K562 (cell line): ENCODE measurements around the gene ACKR3. TPM values are rescaled to one million over a fixed set of nuclear protein-coding genes. Genes with fewer than 3 reads are reported as not detected.

Experiments
- ATAC-seq: fragments of 200-7000 bp; cut with Tn5 transposase; 3 replicates; pipeline ENCODE4 v1.9.1; 2020; ENCODE audit warnings: moderate library complexity
- BruUV-seq: library from RNA; stranded (reverse); fragments of 400-500 nt; replicated peaks from 2 replicates; lab custom pipeline; 2021; lab: Mats Ljungman, UMichigan
- CTCF ChIA-PET: fragments of 300-600 bp; formaldehyde crosslinking; extraction: SDS; loops from one replicate; lab custom pipeline; 2021; ENCODE audit warnings: low intra/inter-chr PET ratio; lab: Yijun Ruan, JAX
- POLR2A ChIA-PET: fragments of 300-600, 350-650 bp; sonication (Branson Sonifier 250); formaldehyde crosslinking; extraction: SDS; loops from one replicate; lab custom pipeline; 2021; ENCODE audit warnings: antibody characterized with exemption, inconsistent platforms; lab: Yijun Ruan, JAX
- DNase-seq, 4 experiments: peaks; one replicate each; pipeline versions ENCODE4 v3.0.0 to v3.0.0-alpha.2; 2011 to 2018; ENCODE audit warnings: low spot score in 3 of 4, mixed read lengths in 3 of 4; ENCODE audit errors: extremely low read depth in 1 of 4
- FAIRE-seq: peaks from 2 replicates; lab custom pipeline; 2011; peaks lifted over from hg19 to GRCh38; lab: Jason Lieb, UNC
- H2AFZ ChIP-seq: 2 replicates; pipeline ENCODE4 v1.6.0; 2011; ENCODE audit warnings: low read depth, low read length, control low read depth, inconsistent platforms
- H3K27ac ChIP-seq: fragments of 200-600 bp; 3 replicates; pipeline ENCODE4 v1.8.0; 2011; ENCODE audit warnings: low read depth, mild to moderate bottlenecking, control low read depth, inconsistent platforms, low read length, moderate library complexity, mixed read lengths; ENCODE audit errors: extremely low read depth
- H3K27me3 ChIP-seq, 2 experiments: fragments of 300-600 bp in 1 of 2; 2 replicates in 1 of 2; 3 replicates in 1 of 2; pipeline versions ENCODE4 v1.6.0 to v1.8.0; 2011; ENCODE audit warnings: inconsistent platforms in 2 of 2, low read length in 2 of 2, mild to moderate bottlenecking in 1 of 2, mixed read lengths in 1 of 2, moderate library complexity in 1 of 2; ENCODE audit not compliant: control insufficient read depth in 2 of 2, insufficient read depth in 2 of 2
- H3K36me3 ChIP-seq: fragments of 300-600 bp; 3 replicates; pipeline ENCODE4 v1.8.0; 2011; ENCODE audit warnings: mild to moderate bottlenecking, low read length, inconsistent platforms; ENCODE audit not compliant: control insufficient read depth, insufficient read depth
- H3K4me1 ChIP-seq, 2 experiments: fragments of 200-600 bp in 1 of 2; replicated peaks in 1 of 2; 2 replicates in 1 of 2; 3 replicates in 1 of 2; pipeline versions ENCODE4 v1.5.1 to v1.8.0; 2011; ENCODE audit warnings: inconsistent platforms in 2 of 2, low read length in 2 of 2, mild to moderate bottlenecking in 1 of 2, mixed read lengths in 1 of 2, moderate library complexity in 1 of 2; ENCODE audit not compliant: control insufficient read depth in 2 of 2, insufficient read depth in 2 of 2
- H3K4me2 ChIP-seq: 2 replicates; pipeline ENCODE4 v1.6.1; 2011; ENCODE audit warnings: low read length, control low read depth, inconsistent platforms, mixed read lengths; ENCODE audit not compliant: insufficient read depth
- H3K4me3 ChIP-seq: fragments of 200-600 bp; sonication (generic), shearing (Covaris generic); 2 replicates; pipeline ENCODE4 v1.5.1; 2016; ENCODE audit warnings: control low read depth, inconsistent platforms
- H3K79me2 ChIP-seq: fragments of 200-600 bp; 3 replicates; pipeline ENCODE4 v1.8.0; 2011; ENCODE audit warnings: low read length, inconsistent platforms; ENCODE audit not compliant: control insufficient read depth, insufficient read depth
- H3K9ac ChIP-seq, 2 experiments: 2 replicates each; pipeline versions ENCODE4 v1.6.0 to v1.6.1; 2011; ENCODE audit warnings: low read depth in 2 of 2, low read length in 2 of 2, control low read depth in 1 of 2, inconsistent platforms in 1 of 2, mild to moderate bottlenecking in 1 of 2, mixed read lengths in 1 of 2; ENCODE audit not compliant: insufficient read depth in 1 of 2
- H3K9me1 ChIP-seq: one replicate; pipeline ENCODE4 v1.6.0; 2011; ENCODE audit warnings: inconsistent platforms, mild to moderate bottlenecking, low read length, moderate library complexity; ENCODE audit not compliant: control insufficient read depth, insufficient read depth
- H3K9me3 ChIP-seq: replicated peaks from 2 replicates; pipeline ENCODE4 v1.5.1; 2011; ENCODE audit warnings: low read depth, low read length, inconsistent platforms; ENCODE audit not compliant: control insufficient read depth, insufficient read depth
- H4K20me1 ChIP-seq: replicated peaks from 2 replicates; pipeline ENCODE4 v1.6.1; 2011; ENCODE audit warnings: low read length, inconsistent platforms, mixed read lengths; ENCODE audit not compliant: control insufficient read depth, insufficient read depth
- ILK ChIP-seq: fragments of 450-650 bp; IDR thresholded peaks from 2 replicates; pipeline ENCODE4 v1.6.1; 2016; ENCODE audit warnings: missing genetic modification characterization, low read depth, mild to moderate bottlenecking, missing compliant biosample characterization, moderate library complexity, borderline replicate concordance
- JUN ChIP-seq, 2 experiments: sonication (generic) in 1 of 2; formaldehyde crosslinking in 1 of 2; IDR thresholded peaks; 2 replicates each; pipeline versions ENCODE4 v1.6.1 to v1.8.0; 2012 to 2022; ENCODE audit warnings: borderline replicate concordance in 2 of 2, mild to moderate bottlenecking in 2 of 2, improper control_type of control experiment in 1 of 2, low read depth in 1 of 2, low read length in 1 of 2, missing genetic modification reagents in 1 of 2
- LARP7 ChIP-seq: fragments of 450-650 bp; IDR thresholded peaks from 2 replicates; pipeline ENCODE4 v1.6.1; 2016
- MLLT1 ChIP-seq, 2 experiments: fragments of 450-650 bp; IDR thresholded peaks; 2 replicates each; pipeline ENCODE4 v1.6.1; 2016
- PRDM10 ChIP-seq: fragments of 450-650 bp; IDR thresholded peaks from 2 replicates; pipeline ENCODE4 v1.6.1; 2018; ENCODE audit not compliant: partially characterized antibody
- PURB ChIP-seq: sonication (generic); formaldehyde crosslinking; IDR thresholded peaks from 2 replicates; pipeline ENCODE4 v1.9.0; 2021; ENCODE audit warnings: low read depth, mild to moderate bottlenecking, missing genetic modification reagents
- TRIM24 ChIP-seq, 2 experiments: fragments of 450-650 bp; IDR thresholded peaks; 2 replicates each; pipeline ENCODE4 v1.6.1; 2016
- ZFP30 ChIP-seq: fragments of 250-450 bp; sonication (Bioruptor Pico); IDR thresholded peaks from 2 replicates; pipeline ENCODE4 v1.8.0; 2022; ENCODE audit warnings: moderate library complexity, mild to moderate bottlenecking, inconsistent platforms, borderline replicate concordance
- ZNF140 ChIP-seq: fragments of 250-450 bp; sonication (Bioruptor Pico); IDR thresholded peaks from 2 replicates; pipeline ENCODE4 v1.8.0; 2021; ENCODE audit warnings: moderate library complexity, mild to moderate bottlenecking, inconsistent platforms
- ZNF639 ChIP-seq, 2 experiments: fragments of 200-800 bp in 1 of 2; sonication (Bioruptor generic) in 1 of 2; sonication (generic) in 1 of 2; formaldehyde crosslinking in 1 of 2; IDR thresholded peaks in 1 of 2; conservative IDR thresholded peaks in 1 of 2; 2 replicates each; pipeline versions ENCODE4 v1.5.0 to v1.6.1; 2016 to 2020; ENCODE audit warnings: missing compliant biosample characterization in 1 of 2, missing genetic modification characterization in 1 of 2, missing genetic modification reagents in 1 of 2
- WGBS: fragments of 100-300 bp; shearing (Covaris generic); methylation state at CpG from one replicate; pipeline ENCODE4 v1.1.6; 2016; ENCODE audit warnings: low coverage, mixed read lengths; ENCODE audit not compliant: insufficient coverage; ENCODE audit errors: missing lambda C conversion rate; 5-methylcytosine and 5-hydroxymethylcytosine counted together
- in situ Hi-C: fragments of 300-500 bp; cut with MboI; formaldehyde crosslinking; loops from 4 replicates; pipeline ENCODE4 v1.15.0; 2018; ENCODE audit warnings: inconsistent platforms, mixed read lengths
- intact Hi-C: fragments of 100-400 bp; cut with micrococcal nuclease; formaldehyde crosslinking; loops from 2 replicates; pipeline ENCODE4 v1.14.2; 2022
- polyA plus RNA-seq, 8 experiments: library from polyadenylated mRNA; depleted of rRNA in 4 of 8; stranded (reverse) in 5 of 8; unstranded in 3 of 8; fragments of >200 nt; fragmentation: Nextera tagmentation in 2 of 8; fragmentation: Illumina TruSeq in 1 of 8; extraction: Ambion mirVana in 2 of 8; extraction: Trizol in 1 of 8; gene quantifications; 2 replicates each; pipeline versions ENCODE4 v1.2.1 to v1.2.3, GENCODE V29; 2011 to 2014; ENCODE audit warnings: inconsistent platforms in 1 of 8, missing spikeins in 1 of 8
- total RNA-seq, 7 experiments: library from RNA; depleted of rRNA in 6 of 7; stranded (reverse); fragments of >200 nt in 6 of 7; fragmentation: Illumina TruSeq in 2 of 7; extraction: Trizol in 2 of 7; gene quantifications; 2 replicates each; pipeline versions ENCODE4 v1.2.1 to v1.2.3, GENCODE V29; 2011 to 2021; ENCODE audit warnings: low replicate concordance in 1 of 7

The ACKR3 gene
- total and polyA plus RNA-seq, 9 of the 15 experiments (the other 6 are each of a cell fraction or from before 2014, with no cell fraction given), result 0.07 TPM; not detected in 8

GRCh38 chr2:236565879-236566402, 3.7 kb upstream of the ACKR3 start:
- in situ Hi-C loops, result no loop called here
- no peak for TF ChIP-seq ZNF140 (CRISPR knock-in tag)
- TF ChIP-seq PURB (CRISPR knock-in tag), result no peak
- no peak for TF ChIP-seq JUN (IDR thresholded peaks at IDR 0.05; ENCODE audit: borderline replicate concordance, low read depth, low read length)
- no peak for TF ChIP-seq JUN (CRISPR knock-in tag; IDR thresholded peaks at IDR 0.05; ENCODE audit: borderline replicate concordance)
- TF ChIP-seq TRIM24 (IDR thresholded peaks at IDR 0.05), result no peak
- no peak for TF ChIP-seq MLLT1 (IDR thresholded peaks at IDR 0.05)
- no peak for TF ChIP-seq ZFP30 (CRISPR knock-in tag)
- TF ChIP-seq LARP7, result no peak
- TF ChIP-seq ILK (tag), result no peak
- TF ChIP-seq PRDM10, result no peak
- no peak for TF ChIP-seq ZNF639 (CRISPR knock-in tag; conservative IDR thresholded peaks at IDR 0.05 in 1 of 2, IDR thresholded peaks at IDR 0.05 in 1 of 2)

More at GRCh38 chr2:236565879-236566402, 3.7 kb upstream of the ACKR3 start:
- H3K9ac ChIP-seq, result no peak overlapping the region
- H3K79me2 ChIP-seq, result no peaks in the 10 kb centered on the region
- 1% methylated on average over 13 of the region's 17 CpGs for WGBS
- no peaks in the 10 kb centered on the region; the same call in 1 of the 2 replicates for H4K20me1 ChIP-seq
- peaks cover 0 to 18% of the 10 kb centered on the region in 2 experiments; a peak in 3 of 5 replicates for H3K27me3 ChIP-seq
- intact Hi-C loops, result no loop called here
- H3K4me3 ChIP-seq, result no peak overlapping the region
- ATAC-seq (no peak), DNase-seq (no peak), FAIRE-seq (no peak)
- CTCF ChIA-PET, result no interaction called here
- no peaks in the 10 kb centered on the region for H3K4me1 ChIP-seq
- no peak overlapping the region for H2AFZ ChIP-seq
- H3K36me3 ChIP-seq, result no peaks in the 10 kb centered on the region
- H3K4me2 ChIP-seq, result no peak overlapping the region
- H3K27ac ChIP-seq, result no peak overlapping the region
- no peaks in the 10 kb centered on the region for H3K9me3 ChIP-seq
- POLR2A ChIA-PET, result no interaction called here
- no peaks in the 10 kb centered on the region for H3K9me1 ChIP-seq
- BruUV-seq, result no TSS peak
